GM23338 (cell line): ENCODE measurements around the gene PLXNA2. TPM values are rescaled to one million over a fixed set of nuclear protein-coding genes. Genes with fewer than 3 reads are reported as not detected.

ENCODE experiments used
- ATAC-seq: fragments of 200-7000 bp; cut with Tn5 transposase; 3 replicates; pipeline ENCODE4 v1.9.1; 2020
- DNase-seq: peaks from one replicate; pipeline ENCODE4 v3.0.0-alpha.2; 2015; ENCODE audit warnings: low spot score
- H2AFZ ChIP-seq: fragments of 200-600 bp; sonication (generic); 2 replicates; pipeline ENCODE4 v1.8.0; 2016; ENCODE audit warnings: antibody characterized with exemption, mild to moderate bottlenecking, moderate library complexity
- H3F3A ChIP-seq: fragments of 200-600 bp; sonication (generic); replicated peaks from 2 replicates; pipeline ENCODE4 v1.8.0; 2017; ENCODE audit warnings: antibody characterized with exemption, mixed run types, low read depth
- H3K27ac ChIP-seq: fragments of 200-600 bp; sonication (generic); 2 replicates; pipeline ENCODE4 v1.6.1; 2016; ENCODE audit warnings: low read depth
- H3K27me3 ChIP-seq: fragments of 200-600 bp; sonication (generic); 2 replicates; pipeline ENCODE4 v1.8.0; 2016; ENCODE audit warnings: mild to moderate bottlenecking, mixed run types, moderate library complexity; ENCODE audit not compliant: insufficient read depth
- H3K36me3 ChIP-seq: fragments of 200-600 bp; sonication (generic); 2 replicates; pipeline ENCODE4 v1.8.0; 2016; ENCODE audit warnings: mild to moderate bottlenecking; ENCODE audit not compliant: insufficient read depth
- H3K4me1 ChIP-seq: fragments of 200-600 bp; sonication (generic); 2 replicates; pipeline ENCODE4 v1.8.0; 2016; ENCODE audit warnings: mild to moderate bottlenecking, moderate library complexity; ENCODE audit not compliant: insufficient read depth
- H3K4me2 ChIP-seq: fragments of 200-600 bp; sonication (generic); 2 replicates; pipeline ENCODE4 v1.7.1; 2017; ENCODE audit warnings: mixed run types
- H3K4me3 ChIP-seq: fragments of 200-600 bp; sonication (generic); 2 replicates; pipeline ENCODE4 v1.6.1; 2016; ENCODE audit warnings: mixed run types
- H3K79me2 ChIP-seq: fragments of 200-600 bp; sonication (generic); replicated peaks from 2 replicates; pipeline ENCODE4 v1.8.0; 2017; ENCODE audit warnings: mild to moderate bottlenecking; ENCODE audit not compliant: insufficient read depth
- H3K9me2 ChIP-seq: fragments of 200-600 bp; sonication (generic); 2 replicates; pipeline ENCODE4 v1.8.0; 2017; ENCODE audit not compliant: insufficient read depth
- H4K20me1 ChIP-seq: fragments of 200-600 bp; sonication (generic); replicated peaks from 2 replicates; pipeline ENCODE4 v1.8.0; 2017; ENCODE audit warnings: mild to moderate bottlenecking; ENCODE audit not compliant: insufficient read depth
- H3K27ac Mint-ChIP-seq: 2 replicates; pipeline ENCODE4 v1.8.0; 2020; ENCODE audit warnings: inconsistent platforms, mild to moderate bottlenecking, moderate library complexity, mixed read lengths
- H3K27me3 Mint-ChIP-seq: 3 replicates; pipeline ENCODE4 v1.8.0; 2022; ENCODE audit warnings: low read depth, mild to moderate bottlenecking, moderate library complexity, mixed read lengths, inconsistent platforms; ENCODE audit not compliant: insufficient read depth, poor library complexity
- H3K36me3 Mint-ChIP-seq: 3 replicates; pipeline ENCODE4 v1.8.0; 2021; ENCODE audit warnings: low read depth, mild to moderate bottlenecking, inconsistent platforms, moderate library complexity, mixed read lengths
- H3K4me1 Mint-ChIP-seq: 3 replicates; pipeline ENCODE4 v1.8.0; 2020; ENCODE audit warnings: mild to moderate bottlenecking, inconsistent platforms, mixed read lengths
- H3K4me3 Mint-ChIP-seq: 3 replicates; pipeline ENCODE4 v1.8.0; 2021; ENCODE audit warnings: moderate library complexity, mild to moderate bottlenecking, inconsistent platforms, mixed read lengths
- H3K9me3 Mint-ChIP-seq: 3 replicates; pipeline ENCODE4 v1.8.0; 2020; ENCODE audit warnings: moderate library complexity, mild to moderate bottlenecking, inconsistent platforms, mixed read lengths
- CREB1 ChIP-seq: fragments of 250-450 bp; sonication (Bioruptor Pico); IDR thresholded peaks from 2 replicates; pipeline ENCODE4 v1.5.0; 2020; ENCODE audit warnings: low read depth, mild to moderate bottlenecking, moderate library complexity
- CTCF ChIP-seq, 2 experiments: fragments of 200-600 bp in 1 of 2; sonication (generic) in 1 of 2; conservative IDR thresholded peaks; 2 replicates each; pipeline versions ENCODE4 v1.5.1 to v1.6.1; 2016 to 2017; ENCODE audit warnings: antibody characterized with exemption in 2 of 2, low read depth in 2 of 2, mild to moderate bottlenecking in 2 of 2, moderate library complexity in 1 of 2
- ETS1 ChIP-seq: IDR thresholded peaks from 2 replicates; pipeline ENCODE4 v1.6.1; 2016; ENCODE audit warnings: antibody characterized with exemption
- EZH2 ChIP-seq: fragments of 200-600 bp; sonication (generic); IDR thresholded peaks from one replicate; pipeline ENCODE4 v1.8.0; 2017; ENCODE audit warnings: antibody characterized with exemption, mild to moderate bottlenecking, low read depth; ENCODE audit not compliant: unreplicated experiment
- EZH2phosphoT487 ChIP-seq: fragments of 200-600 bp; sonication (generic); IDR thresholded peaks from one replicate; pipeline ENCODE4 v1.8.1; 2018; ENCODE audit warnings: antibody characterized with exemption; ENCODE audit not compliant: unreplicated experiment
- JUNB ChIP-seq: IDR thresholded peaks from one replicate; pipeline ENCODE4 v1.6.1; 2016; ENCODE audit warnings: antibody characterized with exemption; ENCODE audit not compliant: unreplicated experiment
- NANOG ChIP-seq: IDR thresholded peaks from 2 replicates; pipeline ENCODE4 v1.6.1; 2016; ENCODE audit warnings: antibody characterized with exemption, borderline replicate concordance
- POLR2AphosphoS5 ChIP-seq: IDR thresholded peaks from 2 replicates; pipeline ENCODE4 v1.6.1; 2016; ENCODE audit warnings: antibody characterized with exemption, low read depth
- REST ChIP-seq: IDR thresholded peaks from one replicate; pipeline ENCODE4 v1.6.1; 2018; ENCODE audit warnings: antibody characterized with exemption; ENCODE audit not compliant: unreplicated experiment
- STAT1 ChIP-seq: IDR thresholded peaks from one replicate; pipeline ENCODE4 v1.6.1; 2016; ENCODE audit warnings: antibody characterized with exemption; ENCODE audit not compliant: unreplicated experiment
- ZNF114 ChIP-seq: fragments of 250-450 bp; sonication (Bioruptor Pico); IDR thresholded peaks from 2 replicates; pipeline ENCODE4 v1.5.0; 2020; ENCODE audit warnings: mild to moderate bottlenecking, moderate library complexity
- ZNF331 ChIP-seq: fragments of 250-450 bp; sonication (Bioruptor Pico); IDR thresholded peaks from 2 replicates; pipeline ENCODE4 v1.5.0; 2020; ENCODE audit warnings: low read depth, mild to moderate bottlenecking, moderate library complexity
- ZNF462 ChIP-seq: fragments of 250-450 bp; sonication (Bioruptor Pico); IDR thresholded peaks from 2 replicates; pipeline ENCODE4 v1.5.0; 2020; ENCODE audit warnings: mild to moderate bottlenecking, moderate library complexity
- polyA plus RNA-seq: library from polyadenylated mRNA; unstranded; fragments of >200 nt; fragmentation: Nextera tagmentation; extraction: Ambion mirVana; gene quantifications from 2 replicates; pipeline ENCODE4 v1.2.1, GENCODE V29; 2016
- total RNA-seq: library from RNA; depleted of rRNA; stranded (reverse); fragments of >200 nt; shearing (Covaris generic); gene quantifications from 2 replicates; pipeline ENCODE4 v1.2.3, GENCODE V29; 2014

Gene PLXNA2
- total and polyA plus RNA-seq, 2 experiments from 2014 or later = 0.40 to 1.8 TPM

GRCh38 chr1:207983044-207983635 lies 261.0 kb downstream of the PLXNA2 start:
- no peak overlapping the region for H3K4me3 Mint-ChIP-seq
- no peaks in the 10 kb centered on the region for H3K9me3 Mint-ChIP-seq
- no peaks in the 10 kb centered on the region for H3K4me1 ChIP-seq
- DNase-seq (no peak), ATAC-seq (no peak)
- TF ChIP-seq ETS1 (no peak), EZH2phosphoT487 (no peak), JUNB (no peak), EZH2 (no peak), REST (no peak), ZNF114 (CRISPR knock-in tag) (no peak), ZNF331 (no peak), ZNF462 (no peak), STAT1 (no peak), NANOG (no peak), CTCF (conservative IDR thresholded peaks at IDR 0.05; ENCODE audit: low read depth in 2 of 2) (no peak), CREB1 (CRISPR knock-in tag) (no peak), POLR2AphosphoS5 (no peak)
- H3K9me2 ChIP-seq = no peaks in the 10 kb centered on the region
- no peaks in the 10 kb centered on the region for H3K36me3 Mint-ChIP-seq
- H3K4me1 Mint-ChIP-seq = no peaks in the 10 kb centered on the region
- no peak overlapping the region for H2AFZ ChIP-seq
- no peaks in the 10 kb centered on the region for H3K79me2 ChIP-seq
- no peak overlapping the region for H3K27ac Mint-ChIP-seq
- no peak overlapping the region for H3K4me3 ChIP-seq
- no peaks in the 10 kb centered on the region for H3F3A ChIP-seq
- no peaks in the 10 kb centered on the region for H3K27me3 ChIP-seq
- no peak overlapping the region for H3K27ac ChIP-seq
- peaks cover 7% of the 10 kb centered on the region for H3K27me3 Mint-ChIP-seq
- H3K4me2 ChIP-seq = no peak overlapping the region
- H3K36me3 ChIP-seq = no peaks in the 10 kb centered on the region
- no peaks in the 10 kb centered on the region for H4K20me1 ChIP-seq
